A549 (cell line): ENCODE results near the gene PITPNM1. TPM values are rescaled to one million over a fixed set of nuclear protein-coding genes. Genes with fewer than 3 reads are reported as not detected.

Source experiments
- ATAC-seq, 2 experiments: fragments of 200-7000 bp in 1 of 2; fragments of >200 bp in 1 of 2; cut with Nextera tagmentation in 1 of 2; cut with Tn5 transposase in 1 of 2; 3 replicates each; pipeline versions ENCODE4 v1.8.0 to v1.9.1; 2018 to 2020; ENCODE audit warnings: mild to moderate bottlenecking in 1 of 2, moderate library complexity in 1 of 2
- CTCF ChIA-PET: fragments of 300-600 bp; sonication (Branson Sonifier 250); formaldehyde crosslinking; extraction: SDS; loops from one replicate; lab custom pipeline; 2021; ENCODE audit warnings: antibody characterized with exemption, inconsistent platforms; lab: Yijun Ruan, JAX
- POLR2A ChIA-PET: fragments of 350-600 bp; formaldehyde crosslinking; extraction: SDS; loops from one replicate; lab custom pipeline; 2021; ENCODE audit warnings: antibody characterized with exemption, inconsistent platforms; lab: Yijun Ruan, JAX
- DNase-seq, 2 experiments: peaks; one replicate each; pipeline versions ENCODE4 v3.0.0 to v3.0.0-alpha.2; 2011 to 2016; ENCODE audit warnings: low read depth in 1 of 2, low spot score in 1 of 2
- FAIRE-seq: peaks from 2 replicates; lab custom pipeline; 2011; peaks lifted over from hg19 to GRCh38; lab: Jason Lieb, UNC
- H3K27ac ChIP-seq, 2 experiments: fragments of >200 bp; sonication (Bioruptor Twin); formaldehyde crosslinking; 3 replicates each; pipeline ENCODE4 v1.5.1; 2016 to 2017
- H3K4me1 ChIP-seq: fragments of >200 bp; sonication (Bioruptor Twin); formaldehyde crosslinking; 3 replicates; pipeline ENCODE4 v1.6.1; 2016
- H3K4me2 ChIP-seq: fragments of >200 bp; sonication (Bioruptor Twin); formaldehyde crosslinking; 3 replicates; pipeline ENCODE4 v1.6.1; 2016
- H3K4me3 ChIP-seq: fragments of >200 bp; sonication (Bioruptor Twin); formaldehyde crosslinking; 3 replicates; pipeline ENCODE4 v1.5.1; 2016
- H3K9me3 ChIP-seq: fragments of >200 bp; sonication (Bioruptor Twin); formaldehyde crosslinking; 3 replicates; pipeline ENCODE4 v1.6.1; 2016
- CBX2 ChIP-seq: fragments of 200-600 bp; sonication (generic); IDR thresholded peaks from 2 replicates; pipeline ENCODE4 v1.6.1; 2016; ENCODE audit warnings: low read depth, mild to moderate bottlenecking, borderline replicate concordance
- CHD4 ChIP-seq: fragments of 200-600 bp; sonication (generic); IDR thresholded peaks from 2 replicates; pipeline ENCODE4 v1.6.1; 2016; ENCODE audit warnings: antibody characterized with exemption, mild to moderate bottlenecking, borderline replicate concordance
- EHF ChIP-seq: fragments of 250-450 bp; sonication (Bioruptor Pico); IDR thresholded peaks from 2 replicates; pipeline ENCODE4 v1.5.0; 2020; ENCODE audit warnings: mild to moderate bottlenecking
- ESRRA ChIP-seq: fragments of 150-350 bp; IDR thresholded peaks from 2 replicates; pipeline ENCODE4 v1.6.1; 2014; ENCODE audit warnings: mild to moderate bottlenecking, low read length, borderline replicate concordance
- FOSB ChIP-seq: fragments of 250-450 bp; sonication (Bioruptor Pico); IDR thresholded peaks from 2 replicates; pipeline ENCODE4 v1.5.0; 2020; ENCODE audit warnings: mild to moderate bottlenecking, moderate library complexity
- HOXB13 ChIP-seq: fragments of 250-450 bp; sonication (Bioruptor Pico); IDR thresholded peaks from 2 replicates; pipeline ENCODE4 v1.5.0; 2020; ENCODE audit warnings: low read depth, mild to moderate bottlenecking, moderate library complexity
- JUNB ChIP-seq: fragments of >200 bp; sonication (Bioruptor Twin); formaldehyde crosslinking; IDR thresholded peaks from 2 replicates; pipeline ENCODE4 v1.6.1; 2016
- KDM5A ChIP-seq: fragments of 200-600 bp; sonication (generic); IDR thresholded peaks from 2 replicates; pipeline ENCODE4 v1.6.1; 2016; ENCODE audit warnings: antibody characterized with exemption, mild to moderate bottlenecking
- NFE2L2 ChIP-seq: fragments of 150-350 bp; conservative IDR thresholded peaks from 2 replicates; pipeline ENCODE4 v1.6.1; 2014; ENCODE audit warnings: low read length
- PHF8 ChIP-seq: fragments of 200-600 bp; sonication (generic); IDR thresholded peaks from 2 replicates; pipeline ENCODE4 v1.6.1; 2016; ENCODE audit warnings: low read depth, mild to moderate bottlenecking, antibody characterized with exemption, moderate library complexity, borderline replicate concordance
- RAD21 ChIP-seq, 2 experiments: fragments of >200 bp in 1 of 2; sonication (Bioruptor Twin) in 1 of 2; formaldehyde crosslinking in 1 of 2; IDR thresholded peaks in 1 of 2; conservative IDR thresholded peaks in 1 of 2; 2 replicates in 1 of 2; 3 replicates in 1 of 2; pipeline ENCODE4 v1.6.1; 2012 to 2018; ENCODE audit warnings: inconsistent platforms in 1 of 2
- RARB ChIP-seq: fragments of 250-450 bp; sonication (Bioruptor Pico); IDR thresholded peaks from 2 replicates; pipeline ENCODE4 v1.8.0; 2021; ENCODE audit warnings: mild to moderate bottlenecking, moderate library complexity
- RNF2 ChIP-seq: fragments of 200-600 bp; sonication (generic); IDR thresholded peaks from 2 replicates; pipeline ENCODE4 v1.6.1; 2016; ENCODE audit warnings: low read depth, mild to moderate bottlenecking, antibody characterized with exemption, moderate library complexity, borderline replicate concordance
- TFCP2L1 ChIP-seq: fragments of 250-450 bp; sonication (Bioruptor Pico); IDR thresholded peaks from 2 replicates; pipeline ENCODE4 v1.5.0; 2021; ENCODE audit warnings: mild to moderate bottlenecking
- ZFP36 ChIP-seq: fragments of 450-650 bp; IDR thresholded peaks from 2 replicates; pipeline ENCODE4 v1.6.1; 2014; ENCODE audit warnings: borderline replicate concordance; ENCODE audit not compliant: partially characterized antibody
- WGBS: methylation state at CpG from one replicate; pipeline ENCODE4 v1.1.6; 2017; ENCODE audit errors: missing lambda C conversion rate; 5-methylcytosine and 5-hydroxymethylcytosine counted together
- polyA plus RNA-seq, 4 experiments: library from polyadenylated mRNA; depleted of rRNA in 3 of 4; stranded (reverse); fragments of >200 nt; fragmentation: RNase III in 1 of 4; extraction: RNeasy Plus Mini Kit Qiagen cat#74134 plus additional on column Dnase treatment in 1 of 4; gene quantifications; 2 replicates in 3 of 4; 3 replicates in 1 of 4; pipeline ENCODE4 v1.2.3, GENCODE V29; 2011 to 2017
- TF ChIP-seq, protein P1 (sequence below): fragments of >200 bp; sonication (Bioruptor Twin); formaldehyde crosslinking; IDR thresholded peaks from 3 replicates; pipeline ENCODE4 v1.5.1; 2016
- TF ChIP-seq, protein P2 (sequence below): IDR thresholded peaks from 2 replicates; pipeline ENCODE4 v1.6.1; 2012
- TF ChIP-seq, protein P3 (sequence below): fragments of 150-350 bp; IDR thresholded peaks from 2 replicates; pipeline ENCODE4 v1.6.1; 2014; ENCODE audit warnings: low read depth, mild to moderate bottlenecking, low read length
- TF ChIP-seq, protein P4 (sequence below): fragments of 250-450 bp; sonication (Bioruptor Pico); IDR thresholded peaks from 2 replicates; pipeline ENCODE4 v1.5.0; 2021; ENCODE audit warnings: mild to moderate bottlenecking, moderate library complexity, borderline replicate concordance
- TF ChIP-seq, protein P5 (sequence below): fragments of 200-600 bp; sonication (generic); IDR thresholded peaks from 2 replicates; pipeline ENCODE4 v1.6.1; 2016; ENCODE audit warnings: antibody characterized with exemption, mild to moderate bottlenecking, moderate library complexity
- TF ChIP-seq, protein P6 (sequence below): fragments of >200 bp; sonication (Bioruptor Twin); formaldehyde crosslinking; IDR thresholded peaks from 3 replicates; pipeline ENCODE4 v1.6.1; 2016

The PITPNM1 gene
- polyA plus RNA-seq, 2 of the 4 experiments (the other 2 are of a cell fraction): 14.2 to 42.0 TPM

DNA sequence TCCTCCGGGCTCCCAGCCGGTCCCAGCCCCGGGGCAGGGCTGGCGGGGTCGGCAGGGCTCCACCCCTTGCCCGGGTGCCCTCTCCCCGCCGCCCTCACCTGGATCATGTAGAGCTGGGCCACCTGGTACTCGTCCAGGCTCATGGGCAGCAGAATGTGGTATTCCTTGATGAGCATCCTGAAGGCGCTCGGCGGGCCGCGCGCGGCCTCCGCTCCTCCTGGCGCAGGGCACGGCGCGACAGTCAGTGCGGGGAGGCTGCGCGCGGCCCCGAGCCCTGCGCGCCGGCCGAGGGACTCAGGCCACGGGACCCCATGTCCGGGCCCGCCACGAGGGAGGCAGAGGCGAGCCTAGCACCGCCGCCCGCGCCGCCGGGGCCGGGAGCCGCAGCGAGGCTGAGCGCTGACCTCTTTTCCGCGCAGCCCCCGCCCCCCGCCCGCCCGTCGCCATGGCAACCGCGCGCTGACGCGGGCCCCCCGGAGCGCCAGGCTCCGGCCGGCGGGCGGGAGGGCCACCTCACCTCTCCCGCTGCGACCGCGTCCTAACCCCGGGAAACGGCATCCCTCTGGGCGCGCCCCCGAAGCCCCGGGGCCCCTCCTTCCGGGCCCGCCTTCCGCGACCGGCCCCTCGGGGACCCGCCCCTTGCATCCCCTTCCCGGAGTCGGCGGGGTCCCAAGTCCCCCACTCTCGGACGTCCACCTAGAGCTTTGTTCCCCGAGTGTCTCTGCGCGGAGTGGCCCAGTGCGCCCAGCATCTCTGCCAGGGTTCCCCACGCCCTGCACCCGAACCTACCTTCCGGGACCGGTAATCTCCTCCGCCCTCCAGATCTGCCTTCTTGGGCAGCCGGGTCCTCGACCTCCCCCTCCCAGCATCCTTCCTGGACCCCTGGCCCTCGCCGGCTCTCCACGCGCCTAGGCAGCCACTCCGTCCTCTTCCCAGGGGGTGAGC is 886 bp downstream of the PITPNM1 start:
- POLR2A ChIA-PET: interaction anchor here (1.7 kb wide), 1 partner anchor 102 kb away, joined by 6 read pairs; the partner anchor contains the start of gene PPP1CA

DNA sequence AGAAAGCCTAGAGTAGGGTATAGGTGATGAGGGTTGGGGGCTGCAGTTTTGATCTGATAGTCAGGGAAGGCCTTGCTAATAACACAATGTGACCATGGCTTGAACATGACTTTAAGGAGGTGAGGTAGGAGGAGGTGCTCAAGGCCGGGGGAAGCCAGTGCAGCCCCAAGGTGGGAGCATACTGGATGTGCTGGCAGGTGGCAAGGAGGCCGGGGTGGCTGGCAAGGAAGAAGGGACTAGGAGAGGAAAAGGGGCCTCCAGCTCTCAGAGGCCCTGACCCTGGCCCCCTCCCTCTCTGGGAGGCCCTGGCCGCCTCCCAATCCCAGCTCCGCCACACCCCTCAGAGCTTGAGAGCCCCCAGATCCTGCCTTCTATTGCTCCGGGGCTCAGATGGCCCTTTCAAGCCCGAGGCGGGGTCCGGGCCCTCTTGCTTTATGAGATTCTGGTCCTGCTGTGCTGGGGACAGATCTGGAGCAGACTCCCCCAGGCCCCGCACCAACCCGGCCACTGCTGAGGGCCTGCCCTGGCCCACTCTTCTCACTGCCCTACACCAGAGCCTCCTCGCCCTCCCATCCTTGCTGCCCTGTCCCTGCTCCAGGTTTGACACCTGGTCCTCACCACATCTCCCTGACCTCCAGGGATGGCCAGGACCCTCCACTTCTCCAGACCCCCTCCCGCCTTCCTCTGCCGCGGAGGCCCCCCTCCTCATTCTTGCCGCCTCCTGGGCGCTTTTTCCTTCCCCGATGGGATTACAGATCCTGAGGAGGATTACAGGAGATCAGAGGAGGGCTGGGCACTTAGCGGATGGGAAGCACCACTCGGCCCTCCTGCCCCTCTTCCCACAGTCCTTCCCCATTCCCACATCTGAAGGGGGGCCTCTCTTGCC is 1.8 kb downstream of the PITPNM1 start:
- FAIRE-seq (no peak), DNase-seq (no peak), ATAC-seq (no peak)
- ChIA-PET POLR2A (no interaction called here), CTCF (interaction anchor here (1.5 to 1.6 kb wide), 2 partner anchors 109 to 120 kb away, joined by 3 read pairs; no protein-coding TSS in a partner anchor)
- peak overlapping the region; percentile 76 for H3K4me3 ChIP-seq
- no peaks in the 10 kb centered on the region for H3K9me3 ChIP-seq
- H3K4me2 ChIP-seq: peak overlapping the region; percentile 85
- H3K4me1 ChIP-seq: peaks cover 29% of the 10 kb centered on the region
- peak overlapping the region; percentile 87 to 97 for H3K27ac ChIP-seq
- WGBS: 90% methylated on average over 19 of the region's 19 CpGs
- TF ChIP-seq, protein P1, sequence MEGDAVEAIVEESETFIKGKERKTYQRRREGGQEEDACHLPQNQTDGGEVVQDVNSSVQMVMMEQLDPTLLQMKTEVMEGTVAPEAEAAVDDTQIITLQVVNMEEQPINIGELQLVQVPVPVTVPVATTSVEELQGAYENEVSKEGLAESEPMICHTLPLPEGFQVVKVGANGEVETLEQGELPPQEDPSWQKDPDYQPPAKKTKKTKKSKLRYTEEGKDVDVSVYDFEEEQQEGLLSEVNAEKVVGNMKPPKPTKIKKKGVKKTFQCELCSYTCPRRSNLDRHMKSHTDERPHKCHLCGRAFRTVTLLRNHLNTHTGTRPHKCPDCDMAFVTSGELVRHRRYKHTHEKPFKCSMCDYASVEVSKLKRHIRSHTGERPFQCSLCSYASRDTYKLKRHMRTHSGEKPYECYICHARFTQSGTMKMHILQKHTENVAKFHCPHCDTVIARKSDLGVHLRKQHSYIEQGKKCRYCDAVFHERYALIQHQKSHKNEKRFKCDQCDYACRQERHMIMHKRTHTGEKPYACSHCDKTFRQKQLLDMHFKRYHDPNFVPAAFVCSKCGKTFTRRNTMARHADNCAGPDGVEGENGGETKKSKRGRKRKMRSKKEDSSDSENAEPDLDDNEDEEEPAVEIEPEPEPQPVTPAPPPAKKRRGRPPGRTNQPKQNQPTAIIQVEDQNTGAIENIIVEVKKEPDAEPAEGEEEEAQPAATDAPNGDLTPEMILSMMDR: no peak
- no peak for TF ChIP-seq JUNB
- TF ChIP-seq FOSB (CRISPR knock-in tag): no peak
- no peak for TF ChIP-seq HOXB13 (CRISPR knock-in tag)
- TF ChIP-seq NFE2L2: no peak
- no peak for TF ChIP-seq EHF (CRISPR knock-in tag)
- no peak for TF ChIP-seq KDM5A
- no peak for TF ChIP-seq CBX2
- TF ChIP-seq ZFP36: no peak
- no peak for TF ChIP-seq RARB
- TF ChIP-seq ESRRA: no peak
- TF ChIP-seq, protein P2, sequence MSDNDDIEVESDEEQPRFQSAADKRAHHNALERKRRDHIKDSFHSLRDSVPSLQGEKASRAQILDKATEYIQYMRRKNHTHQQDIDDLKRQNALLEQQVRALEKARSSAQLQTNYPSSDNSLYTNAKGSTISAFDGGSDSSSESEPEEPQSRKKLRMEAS: no peak
- TF ChIP-seq RAD21 (conservative IDR thresholded peaks at IDR 0.05 in 1 of 2, IDR thresholded peaks at IDR 0.05 in 1 of 2): no peak
- TF ChIP-seq, protein P3, sequence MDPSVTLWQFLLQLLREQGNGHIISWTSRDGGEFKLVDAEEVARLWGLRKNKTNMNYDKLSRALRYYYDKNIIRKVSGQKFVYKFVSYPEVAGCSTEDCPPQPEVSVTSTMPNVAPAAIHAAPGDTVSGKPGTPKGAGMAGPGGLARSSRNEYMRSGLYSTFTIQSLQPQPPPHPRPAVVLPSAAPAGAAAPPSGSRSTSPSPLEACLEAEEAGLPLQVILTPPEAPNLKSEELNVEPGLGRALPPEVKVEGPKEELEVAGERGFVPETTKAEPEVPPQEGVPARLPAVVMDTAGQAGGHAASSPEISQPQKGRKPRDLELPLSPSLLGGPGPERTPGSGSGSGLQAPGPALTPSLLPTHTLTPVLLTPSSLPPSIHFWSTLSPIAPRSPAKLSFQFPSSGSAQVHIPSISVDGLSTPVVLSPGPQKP: no peak
- TF ChIP-seq, protein P4, sequence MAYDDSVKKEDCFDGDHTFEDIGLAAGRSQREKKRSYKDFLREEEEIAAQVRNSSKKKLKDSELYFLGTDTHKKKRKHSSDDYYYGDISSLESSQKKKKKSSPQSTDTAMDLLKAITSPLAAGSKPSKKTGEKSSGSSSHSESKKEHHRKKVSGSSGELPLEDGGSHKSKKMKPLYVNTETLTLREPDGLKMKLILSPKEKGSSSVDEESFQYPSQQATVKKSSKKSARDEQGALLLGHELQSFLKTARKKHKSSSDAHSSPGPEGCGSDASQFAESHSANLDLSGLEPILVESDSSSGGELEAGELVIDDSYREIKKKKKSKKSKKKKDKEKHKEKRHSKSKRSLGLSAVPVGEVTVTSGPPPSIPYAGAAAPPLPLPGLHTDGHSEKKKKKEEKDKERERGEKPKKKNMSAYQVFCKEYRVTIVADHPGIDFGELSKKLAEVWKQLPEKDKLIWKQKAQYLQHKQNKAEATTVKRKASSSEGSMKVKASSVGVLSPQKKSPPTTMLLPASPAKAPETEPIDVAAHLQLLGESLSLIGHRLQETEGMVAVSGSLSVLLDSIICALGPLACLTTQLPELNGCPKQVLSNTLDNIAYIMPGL (CRISPR knock-in tag): no peak
- TF ChIP-seq, protein P5, sequence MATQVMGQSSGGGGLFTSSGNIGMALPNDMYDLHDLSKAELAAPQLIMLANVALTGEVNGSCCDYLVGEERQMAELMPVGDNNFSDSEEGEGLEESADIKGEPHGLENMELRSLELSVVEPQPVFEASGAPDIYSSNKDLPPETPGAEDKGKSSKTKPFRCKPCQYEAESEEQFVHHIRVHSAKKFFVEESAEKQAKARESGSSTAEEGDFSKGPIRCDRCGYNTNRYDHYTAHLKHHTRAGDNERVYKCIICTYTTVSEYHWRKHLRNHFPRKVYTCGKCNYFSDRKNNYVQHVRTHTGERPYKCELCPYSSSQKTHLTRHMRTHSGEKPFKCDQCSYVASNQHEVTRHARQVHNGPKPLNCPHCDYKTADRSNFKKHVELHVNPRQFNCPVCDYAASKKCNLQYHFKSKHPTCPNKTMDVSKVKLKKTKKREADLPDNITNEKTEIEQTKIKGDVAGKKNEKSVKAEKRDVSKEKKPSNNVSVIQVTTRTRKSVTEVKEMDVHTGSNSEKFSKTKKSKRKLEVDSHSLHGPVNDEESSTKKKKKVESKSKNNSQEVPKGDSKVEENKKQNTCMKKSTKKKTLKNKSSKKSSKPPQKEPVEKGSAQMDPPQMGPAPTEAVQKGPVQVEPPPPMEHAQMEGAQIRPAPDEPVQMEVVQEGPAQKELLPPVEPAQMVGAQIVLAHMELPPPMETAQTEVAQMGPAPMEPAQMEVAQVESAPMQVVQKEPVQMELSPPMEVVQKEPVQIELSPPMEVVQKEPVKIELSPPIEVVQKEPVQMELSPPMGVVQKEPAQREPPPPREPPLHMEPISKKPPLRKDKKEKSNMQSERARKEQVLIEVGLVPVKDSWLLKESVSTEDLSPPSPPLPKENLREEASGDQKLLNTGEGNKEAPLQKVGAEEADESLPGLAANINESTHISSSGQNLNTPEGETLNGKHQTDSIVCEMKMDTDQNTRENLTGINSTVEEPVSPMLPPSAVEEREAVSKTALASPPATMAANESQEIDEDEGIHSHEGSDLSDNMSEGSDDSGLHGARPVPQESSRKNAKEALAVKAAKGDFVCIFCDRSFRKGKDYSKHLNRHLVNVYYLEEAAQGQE: no peak
- no peak for TF ChIP-seq CHD4
- no peak for TF ChIP-seq PHF8

More for the DNA sequence above, 886 bp downstream of the PITPNM1 start:
- H3K27ac ChIP-seq: peak overlapping the region; percentile 87 to 97
- CTCF ChIA-PET: interaction anchor here (2.3 kb wide), 1 partner anchor 112 kb away, joined by 8 read pairs; the partner anchor contains the start of gene RAD9A
- DNase-seq: peak in 1 of 2 experiments; percentile 32
- peak overlapping the region; percentile 76 for H3K4me3 ChIP-seq
- FAIRE-seq: no peak
- H3K4me2 ChIP-seq: peak overlapping the region; percentile 85
- ATAC-seq: no peak
- TF ChIP-seq FOSB (CRISPR knock-in tag): 0 out of 2 replicates have a peak, but pooled peaks have one; percentile 12
- 0 out of 2 replicates have a peak, but pooled peaks have one; percentile 56 for TF ChIP-seq RNF2
- TF ChIP-seq, protein P6, sequence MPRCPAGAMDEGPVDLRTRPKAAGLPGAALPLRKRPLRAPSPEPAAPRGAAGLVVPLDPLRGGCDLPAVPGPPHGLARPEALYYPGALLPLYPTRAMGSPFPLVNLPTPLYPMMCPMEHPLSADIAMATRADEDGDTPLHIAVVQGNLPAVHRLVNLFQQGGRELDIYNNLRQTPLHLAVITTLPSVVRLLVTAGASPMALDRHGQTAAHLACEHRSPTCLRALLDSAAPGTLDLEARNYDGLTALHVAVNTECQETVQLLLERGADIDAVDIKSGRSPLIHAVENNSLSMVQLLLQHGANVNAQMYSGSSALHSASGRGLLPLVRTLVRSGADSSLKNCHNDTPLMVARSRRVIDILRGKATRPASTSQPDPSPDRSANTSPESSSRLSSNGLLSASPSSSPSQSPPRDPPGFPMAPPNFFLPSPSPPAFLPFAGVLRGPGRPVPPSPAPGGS: no peak
- TF ChIP-seq TFCP2L1 (CRISPR knock-in tag): peak; percentile 75; the same call in 1 of the 2 replicates
- TF ChIP-seq ZFP36: no peak
- H3K4me1 ChIP-seq: peaks cover 33% of the 10 kb centered on the region
- H3K9me3 ChIP-seq: no peaks in the 10 kb centered on the region
- 6% methylated on average over 21 of the region's 101 CpGs for WGBS
